K562 (cell line): Measurements from ENCODE around the gene RAD1. TPM values are rescaled to one million over a fixed set of nuclear protein-coding genes. Genes with fewer than 3 reads are reported as not detected.

Source experiments
- AFF1 ChIP-seq, 2 experiments: fragments of 450-650 bp; IDR thresholded peaks; 2 replicates each; pipeline ENCODE4 v1.6.1; 2018; ENCODE audit warnings: mild to moderate bottlenecking in 2 of 2, low read depth in 1 of 2; ENCODE audit not compliant: partially characterized antibody in 2 of 2
- EZH2 ChIP-seq: IDR thresholded peaks from 2 replicates; pipeline ENCODE4 v1.6.1; 2012; ENCODE audit warnings: low read depth, mild to moderate bottlenecking, inconsistent platforms, low read length, borderline replicate concordance
- FOXA1 ChIP-seq: fragments of 450-650 bp; IDR thresholded peaks from 2 replicates; pipeline ENCODE4 v1.6.1; 2016; ENCODE audit warnings: mild to moderate bottlenecking, borderline replicate concordance
- NCOA1 ChIP-seq: fragments of 450-650 bp; IDR thresholded peaks from 2 replicates; pipeline ENCODE4 v1.6.1; 2016; ENCODE audit warnings: low read depth
- NFE2L1 ChIP-seq: fragments of 450-650 bp; IDR thresholded peaks from 2 replicates; pipeline ENCODE4 v1.6.1; 2016; ENCODE audit warnings: missing genetic modification characterization, low read depth, mild to moderate bottlenecking, missing compliant biosample characterization, moderate library complexity, borderline replicate concordance
- NFIX ChIP-seq: fragments of 250-450 bp; sonication (Bioruptor Pico); IDR thresholded peaks from 2 replicates; pipeline ENCODE4 v1.4.0; 2020; ENCODE audit warnings: low read depth, mild to moderate bottlenecking, moderate library complexity
- NR0B1 ChIP-seq: fragments of 450-650 bp; IDR thresholded peaks from one replicate; pipeline ENCODE4 v1.6.1; 2018; ENCODE audit warnings: mild to moderate bottlenecking, moderate library complexity; ENCODE audit not compliant: partially characterized antibody
- RBM39 ChIP-seq: fragments of 200-400 bp; formaldehyde crosslinking; optimal IDR thresholded peaks from 2 replicates; pipeline ENCODE3; 2018; ENCODE audit warnings: low read depth, low read length
- RUNX1 ChIP-seq: sonication (generic); IDR thresholded peaks from 2 replicates; pipeline ENCODE4 v1.6.1; 2016; ENCODE audit warnings: antibody characterized with exemption, low read depth
- SIN3B ChIP-seq: fragments of 450-650 bp; IDR thresholded peaks from 2 replicates; pipeline ENCODE4 v1.6.1; 2017; ENCODE audit warnings: low read depth, mild to moderate bottlenecking, moderate library complexity
- TEAD2 ChIP-seq: fragments of 450-650 bp; IDR thresholded peaks from 2 replicates; pipeline ENCODE4 v1.6.1; 2016; ENCODE audit warnings: missing genetic modification characterization, control low read depth, missing compliant biosample characterization
- THAP12 ChIP-seq: fragments of 250-450 bp; sonication (Bioruptor Pico); IDR thresholded peaks from 2 replicates; pipeline ENCODE4 v1.9.0; 2021; ENCODE audit warnings: mild to moderate bottlenecking, inconsistent platforms
- ZFP91 ChIP-seq: sonication (generic); formaldehyde crosslinking; IDR thresholded peaks from 2 replicates; pipeline ENCODE4 v1.8.0; 2022; ENCODE audit warnings: mild to moderate bottlenecking, missing genetic modification reagents
- ZNF175 ChIP-seq: fragments of 200-800 bp; sonication (Bioruptor generic); IDR thresholded peaks from 2 replicates; pipeline ENCODE4 v1.6.1; 2016; ENCODE audit warnings: low read depth, mild to moderate bottlenecking, missing genetic modification characterization, missing compliant biosample characterization
- ZNF398 ChIP-seq: fragments of 250-450 bp; sonication (Bioruptor Pico); IDR thresholded peaks from 2 replicates; pipeline ENCODE4 v1.8.0; 2021; ENCODE audit warnings: moderate library complexity, mild to moderate bottlenecking, inconsistent platforms
- polyA plus RNA-seq, 8 experiments: library from polyadenylated mRNA; depleted of rRNA in 4 of 8; stranded (reverse) in 5 of 8; unstranded in 3 of 8; fragments of >200 nt; fragmentation: Nextera tagmentation in 2 of 8; fragmentation: Illumina TruSeq in 1 of 8; extraction: Ambion mirVana in 2 of 8; extraction: Trizol in 1 of 8; gene quantifications; 2 replicates each; pipeline versions ENCODE4 v1.2.1 to v1.2.3, GENCODE V29; 2011 to 2014; ENCODE audit warnings: inconsistent platforms in 1 of 8, missing spikeins in 1 of 8
- total RNA-seq, 7 experiments: library from RNA; depleted of rRNA in 6 of 7; stranded (reverse); fragments of >200 nt in 6 of 7; fragmentation: Illumina TruSeq in 2 of 7; extraction: Trizol in 2 of 7; gene quantifications; 2 replicates each; pipeline versions ENCODE4 v1.2.1 to v1.2.3, GENCODE V29; 2011 to 2021; ENCODE audit warnings: low replicate concordance in 1 of 7

RAD1 gene
- total and polyA plus RNA-seq, 9 of the 15 experiments (the other 6 are each of a cell fraction or from before 2014, with no cell fraction given), result 44.5 to 148 (median 60.8) TPM

GRCh38 chr5:34923694-34924461 is 8.6 kb upstream of the RAD1 start (continued):
- TF ChIP-seq AFF1 (IDR thresholded peaks at IDR 0.05; ENCODE audit: low read depth in 1 of 2, partially characterized antibody in 2 of 2) (peak in 1 of 2 experiments; percentile 79), EZH2 (no peak), ZNF398 (CRISPR knock-in tag) (no peak), RUNX1 (no peak), THAP12 (CRISPR knock-in tag) (no peak), NFIX (CRISPR knock-in tag) (no peak), NFE2L1 (0 out of 2 replicates have a peak, but pooled peaks have one; percentile 7), NCOA1 (peak; percentile 68; the same call in 1 of the 2 replicates), NR0B1 (no peak), ZNF175 (CRISPR knock-in tag) (no peak), FOXA1 (no peak), ZFP91 (CRISPR knock-in tag) (no peak), SIN3B (no peak), TEAD2 (0 out of 2 replicates have a peak, but pooled peaks have one; percentile 10), RBM39 (no peak)
